ENCODE results near the gene FOXD2. TPM values are rescaled to one million over a fixed set of nuclear protein-coding genes. Genes with fewer than 3 reads are reported as not detected.
A peak's percentile ranks its signal among the peaks of the same experiment; 100 is the strongest.

Gene FOXD2
- 1.5 and 1.6 TPM in 2 replicates for total RNA-seq
- polyA plus RNA-seq = 1.0 and 1.4 TPM in 2 replicates

DNA sequence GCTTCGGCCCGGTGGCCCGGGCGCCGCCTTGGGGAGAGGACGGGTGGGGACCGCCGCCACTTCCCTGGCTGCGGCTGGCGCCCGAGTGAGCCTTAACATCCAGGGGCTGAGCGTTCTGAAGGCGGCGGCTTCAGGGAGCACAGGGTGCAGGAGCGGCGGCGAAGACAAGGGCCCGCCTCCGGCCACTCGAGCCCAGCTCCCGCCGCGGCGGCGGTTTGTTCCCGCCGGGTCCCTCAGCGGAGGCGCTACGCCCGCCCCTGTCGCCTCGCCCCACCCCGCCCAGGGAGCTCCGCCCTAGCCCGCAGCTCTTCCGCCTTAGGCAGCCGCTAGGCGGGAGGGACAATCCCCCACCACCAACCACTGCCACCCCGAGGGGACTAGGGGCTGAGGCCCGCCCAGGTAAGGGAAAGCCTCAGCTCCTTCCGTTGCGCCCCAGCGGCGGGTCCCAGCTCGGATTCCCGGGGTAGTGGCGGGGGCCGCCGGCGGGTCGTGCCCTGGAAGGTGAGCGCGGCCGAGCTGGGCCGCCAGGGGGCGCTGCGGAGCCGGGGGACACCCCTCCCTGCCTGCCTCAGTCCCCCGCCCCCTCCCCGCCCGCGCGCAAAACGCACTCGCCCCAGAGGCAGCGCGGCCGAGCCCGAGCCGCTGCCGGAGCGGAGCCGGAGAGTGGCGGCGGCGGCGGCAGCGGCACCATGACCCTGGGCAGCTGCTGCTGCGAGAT lies at the start of gene FOXD2:
FOXD2 (plus strand) TSS at position 598 of the 718 bp plus-strand sequence; CDS start at position 690, 92 bp downstream.
- no peaks in the 10 kb centered on the region for H3K9me2 ChIP-seq (replicated peaks; ENCODE audit: insufficient read depth)
- peak within 1 kb of the TSS; percentile 81 for H3K4me3 ChIP-seq
- H3K9me3 ChIP-seq (ENCODE audit: low read depth) = no peaks in the 10 kb centered on the region
- peak; percentile 92 for DNase-seq (ENCODE audit: low spot score)
- TF ChIP-seq CTCF (IDR thresholded peaks at IDR 0.05; ENCODE audit: poor library complexity) (peak; percentile 94), EZH2phosphoT487 (IDR thresholded peaks at IDR 0.05; ENCODE audit: low read depth, severe bottlenecking, unreplicated experiment) (peak; percentile 69), EZH2 (IDR thresholded peaks at IDR 0.05; ENCODE audit: borderline replicate concordance) (no peak)
- H3K4me2 ChIP-seq = peak within 1 kb of the TSS; percentile 97
- H3K27ac ChIP-seq = peak within 1 kb of the TSS; percentile 88
- peaks cover 17% of the 10 kb centered on the region for H3K4me1 ChIP-seq (ENCODE audit: insufficient read depth)
- peaks cover 17% of the 10 kb centered on the region for H3K79me2 ChIP-seq
- peaks cover 5% of the 10 kb centered on the region for H4K20me1 ChIP-seq (ENCODE audit: insufficient read depth, poor library complexity, severe bottlenecking)
- H2AFZ ChIP-seq = peak within 1 kb of the TSS; percentile 89
- WGBS (ENCODE audit: low lambda C conversion rate, missing lambda C conversion rate) = 2% methylated on average over 45 of the region's 80 CpGs
- H3K27me3 ChIP-seq = peaks cover 78% of the 10 kb centered on the region
- no peaks in the 10 kb centered on the region for H3K36me3 ChIP-seq (replicated peaks; ENCODE audit: insufficient read depth, low read depth)

DNA sequence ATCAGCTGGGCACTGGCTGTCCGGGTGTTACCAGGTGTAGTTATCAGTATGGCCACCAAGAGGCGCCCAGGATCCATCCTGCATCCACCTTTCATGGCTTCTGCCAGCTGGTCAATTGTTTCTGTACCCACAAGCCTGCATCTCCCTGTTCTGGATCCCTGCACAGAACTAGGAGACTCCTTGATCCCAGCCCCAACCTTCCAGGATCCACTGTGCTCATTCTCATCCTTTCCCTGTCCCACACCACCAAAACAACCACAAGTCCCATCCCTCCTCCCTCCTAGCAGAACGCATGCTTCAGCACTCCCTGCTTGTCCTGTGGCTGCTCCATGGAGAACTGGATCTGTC lies 49.0 kb upstream of the FOXD2 start:
- Histone ChIP-seq H3K9me2 (replicated peaks; ENCODE audit: insufficient read depth) (no peaks in the 10 kb centered on the region), H3K27me3 (no peaks in the 10 kb centered on the region), H3K27ac (no peak overlapping the region), H3K4me3 (no peak overlapping the region), H2AFZ (no peak overlapping the region), H3K36me3 (replicated peaks; ENCODE audit: insufficient read depth, low read depth) (no peaks in the 10 kb centered on the region), H3K9me3 (ENCODE audit: low read depth) (no peaks in the 10 kb centered on the region), H4K20me1 (ENCODE audit: insufficient read depth, poor library complexity, severe bottlenecking) (no peaks in the 10 kb centered on the region), H3K79me2 (no peaks in the 10 kb centered on the region), H3K4me1 (ENCODE audit: insufficient read depth) (peaks cover 15% of the 10 kb centered on the region), H3K4me2 (no peak overlapping the region)
- 28% methylated on average over 3 of the region's 3 CpGs for WGBS (ENCODE audit: low lambda C conversion rate, missing lambda C conversion rate)
- peak; percentile 73 for DNase-seq (ENCODE audit: low spot score)
- no peak for TF ChIP-seq EZH2 (IDR thresholded peaks at IDR 0.05; ENCODE audit: borderline replicate concordance)
- peak; percentile 68 for TF ChIP-seq CTCF (IDR thresholded peaks at IDR 0.05; ENCODE audit: poor library complexity)
- no peak for TF ChIP-seq EZH2phosphoT487 (IDR thresholded peaks at IDR 0.05; ENCODE audit: low read depth, severe bottlenecking, unreplicated experiment)

DNA sequence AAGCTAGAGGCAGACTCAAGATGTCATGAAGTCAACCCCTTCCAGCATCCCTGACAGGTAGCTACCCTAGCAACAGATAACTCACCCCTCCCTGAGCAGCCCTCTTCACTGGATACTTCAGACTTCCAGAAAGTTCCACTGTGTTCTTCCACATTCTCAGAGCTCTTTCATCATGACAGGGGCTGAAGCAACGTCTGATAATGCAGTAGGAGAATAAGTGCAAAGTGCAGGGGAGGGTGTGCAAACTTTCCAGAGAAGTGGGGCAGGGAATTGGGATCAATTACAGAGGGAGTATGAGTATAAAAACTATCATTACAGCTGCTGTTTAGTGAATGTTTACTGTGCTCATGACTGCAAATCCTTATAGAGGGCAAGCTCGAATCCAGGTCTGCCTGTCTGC lies 48.1 kb upstream of the FOXD2 start:
- H3K4me2 ChIP-seq = no peak overlapping the region
- no peak for TF ChIP-seq EZH2phosphoT487 (IDR thresholded peaks at IDR 0.05; ENCODE audit: low read depth, severe bottlenecking, unreplicated experiment)
- no peak for TF ChIP-seq CTCF (IDR thresholded peaks at IDR 0.05; ENCODE audit: poor library complexity)
- TF ChIP-seq EZH2 (IDR thresholded peaks at IDR 0.05; ENCODE audit: borderline replicate concordance) = no peak
- no peak for DNase-seq (ENCODE audit: low spot score)
- H3K4me1 ChIP-seq (ENCODE audit: insufficient read depth) = peaks cover 15% of the 10 kb centered on the region
- no peaks in the 10 kb centered on the region for H3K9me2 ChIP-seq (replicated peaks; ENCODE audit: insufficient read depth)
- H2AFZ ChIP-seq = no peak overlapping the region
- 36% methylated on average over 2 of the region's 2 CpGs for WGBS (ENCODE audit: low lambda C conversion rate, missing lambda C conversion rate)
- no peak overlapping the region for H3K4me3 ChIP-seq
- H3K36me3 ChIP-seq (replicated peaks; ENCODE audit: insufficient read depth, low read depth) = no peaks in the 10 kb centered on the region
- H3K27ac ChIP-seq = peak overlapping the region; percentile 44
- H3K27me3 ChIP-seq = no peaks in the 10 kb centered on the region
- no peaks in the 10 kb centered on the region for H3K79me2 ChIP-seq
- no peaks in the 10 kb centered on the region for H3K9me3 ChIP-seq (ENCODE audit: low read depth)
- no peaks in the 10 kb centered on the region for H4K20me1 ChIP-seq (ENCODE audit: insufficient read depth, poor library complexity, severe bottlenecking)
